Germinal center (tissue), 1 donor: Measurements from ENCODE around the gene TMEM109.

Source experiments
- DNase-seq: peaks from one replicate; pipeline ENCODE4 v3.0.0; 2012; ENCODE audit warnings: mixed read lengths, low spot score

Gene TMEM109

GRCh38 chr11:60913793-60914632, at the start of gene TMEM109:
Gene TMEM109 (plus strand): TSS chr11:60914158. CDS start chr11:60919694, 5,536 bp downstream.
- peak; percentile 93 for DNase-seq

DNA sequence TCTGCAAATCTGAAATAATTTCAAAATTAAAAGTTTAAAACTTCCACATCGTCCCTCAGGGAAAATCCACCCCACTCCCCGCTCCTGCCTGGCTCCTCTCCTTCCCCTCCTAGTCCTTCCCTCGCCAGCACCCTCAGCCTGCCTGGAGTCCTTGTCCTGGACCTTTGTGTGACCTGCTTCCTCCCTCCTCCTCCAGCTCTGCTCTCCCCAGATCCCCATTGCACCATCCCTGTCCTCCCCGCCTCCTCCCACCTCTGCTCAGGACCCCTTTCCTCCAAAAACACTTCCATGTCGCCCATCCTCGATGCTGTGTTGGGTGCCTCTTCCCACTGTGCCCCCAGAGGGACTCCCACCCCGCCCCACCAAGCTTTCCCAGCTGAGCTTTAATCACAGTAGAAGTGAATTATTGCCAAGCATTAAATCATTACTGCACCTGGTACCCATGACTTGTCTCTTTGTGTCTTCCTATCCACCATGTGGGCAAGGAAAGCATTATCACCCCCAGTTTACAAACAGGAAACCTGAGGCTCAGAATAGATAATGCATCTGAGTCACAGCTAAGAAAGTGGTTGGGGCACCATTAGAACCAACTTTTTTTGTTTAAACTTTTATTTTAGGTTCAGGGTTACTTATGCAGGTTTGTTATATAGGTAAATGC, 49.0 kb upstream of the TMEM109 start:
- DNase-seq, result no peak

DNA sequence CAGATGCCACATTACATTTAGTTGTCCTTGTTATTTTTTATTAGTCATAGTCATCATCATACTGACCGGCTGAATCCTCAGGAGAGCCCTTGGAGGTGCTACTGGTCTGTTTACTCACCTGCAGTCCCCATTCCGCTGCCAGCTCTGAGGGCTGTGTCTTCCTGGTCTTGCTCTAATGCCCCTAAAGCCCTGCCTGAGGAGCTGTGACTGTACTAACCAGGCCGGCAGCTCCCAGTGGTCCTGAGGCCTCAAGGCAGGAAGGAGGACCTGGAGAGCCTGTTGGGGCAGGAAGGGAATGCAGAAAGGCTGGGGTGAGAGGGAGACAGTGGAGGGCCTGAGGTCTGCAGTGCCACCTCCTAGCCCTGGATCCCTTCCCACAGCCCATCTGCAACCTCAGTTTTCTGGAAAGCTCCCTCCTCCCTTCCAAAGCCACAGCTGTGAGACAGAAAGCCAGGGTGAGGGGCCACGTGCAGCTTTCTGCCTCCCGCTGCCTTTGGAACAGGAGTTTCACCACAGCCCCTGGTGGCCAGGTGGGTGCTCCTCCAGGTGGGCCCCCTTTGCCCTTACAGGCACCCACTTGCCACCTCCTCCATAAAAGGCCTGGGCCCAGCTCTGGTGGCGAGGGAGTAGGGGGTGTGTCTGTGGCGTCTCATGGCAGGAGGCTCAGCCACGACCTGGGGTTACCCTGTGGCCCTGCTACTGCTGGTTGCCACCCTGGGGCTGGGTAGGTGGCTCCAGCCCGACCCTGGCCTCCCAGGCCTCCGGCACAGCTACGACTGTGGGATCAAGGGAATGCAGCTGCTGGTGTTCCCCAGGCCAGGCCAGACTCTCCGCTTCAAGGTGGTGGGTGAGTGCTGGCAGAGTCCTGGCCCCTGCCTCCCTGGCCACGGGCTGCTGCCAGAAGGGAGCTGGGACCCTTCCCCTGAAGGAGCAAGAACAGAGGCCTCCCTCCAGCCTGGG, 46.8 kb upstream of the TMEM109 start, which contains the start of gene ZP1:
Gene ZP1 (plus strand): TSS at position 632 of the 960 bp plus-strand sequence. CDS start 20 bp downstream, at position 652.
- no peak for DNase-seq

DNA sequence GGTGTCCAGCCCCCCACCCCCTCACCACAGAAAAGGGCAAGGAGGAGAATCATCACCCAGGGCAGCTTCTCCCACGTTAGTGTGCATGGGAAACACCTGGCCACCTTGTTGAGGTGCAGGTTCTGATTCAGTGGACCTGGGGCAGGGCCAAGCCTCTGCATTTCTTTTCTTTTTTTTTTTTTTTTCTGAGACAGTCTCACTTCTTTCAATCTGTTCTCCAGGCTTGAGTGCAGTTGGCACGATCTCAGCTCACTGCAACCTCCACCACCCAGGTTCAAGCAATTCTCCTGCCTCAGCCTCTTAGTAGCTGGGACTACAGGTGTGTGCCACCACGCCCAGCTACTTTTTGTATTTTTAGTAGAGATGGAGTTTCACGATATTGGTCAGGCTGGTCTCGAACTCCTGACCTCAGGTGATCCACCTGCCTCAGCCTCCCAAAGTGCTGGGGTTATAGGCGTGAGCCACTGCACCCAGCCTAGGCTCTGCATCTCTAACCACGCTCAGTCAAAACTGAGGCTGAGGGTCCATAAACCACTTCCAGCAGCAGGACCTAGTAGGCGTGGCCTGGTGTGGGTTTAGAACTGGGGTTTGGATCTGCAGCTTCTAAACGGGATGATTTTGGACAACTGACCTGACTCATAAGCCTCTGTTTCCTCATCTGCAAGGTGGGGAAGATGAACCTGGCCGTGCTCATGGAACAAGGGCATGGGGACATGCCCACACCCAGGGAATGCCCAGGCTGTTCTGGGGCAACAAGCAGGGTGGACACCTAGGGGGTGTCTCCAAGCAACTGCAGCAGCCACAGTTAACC, 45.9 kb upstream of the TMEM109 start:
- DNase-seq, result no peak

GRCh38 chr11:60868682-60869450, 45.1 kb upstream of the TMEM109 start:
- no peak for DNase-seq

DNA sequence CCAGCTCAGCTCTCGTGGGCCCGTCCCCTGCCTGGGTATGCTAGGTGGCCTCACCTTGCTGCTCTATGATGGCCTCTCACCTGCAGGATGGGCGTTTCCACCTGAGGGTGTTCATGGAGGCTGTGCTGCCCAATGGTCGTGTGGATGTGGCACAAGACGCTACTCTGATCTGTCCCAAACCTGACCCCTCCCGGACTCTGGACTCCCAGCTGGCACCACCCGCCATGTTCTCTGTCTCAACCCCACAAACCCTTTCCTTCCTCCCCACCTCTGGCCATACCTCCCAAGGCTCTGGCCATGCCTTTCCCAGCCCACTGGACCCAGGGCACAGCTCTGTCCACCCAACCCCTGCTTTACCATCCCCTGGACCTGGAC, 44.5 kb upstream of the TMEM109 start:
- DNase-seq, result no peak

GRCh38 chr11:60870276-60870675, 43.7 kb upstream of the TMEM109 start:
- no peak for DNase-seq

GRCh38 chr11:60870733-60871377, 43.1 kb upstream of the TMEM109 start:
- DNase-seq, result no peak

DNA sequence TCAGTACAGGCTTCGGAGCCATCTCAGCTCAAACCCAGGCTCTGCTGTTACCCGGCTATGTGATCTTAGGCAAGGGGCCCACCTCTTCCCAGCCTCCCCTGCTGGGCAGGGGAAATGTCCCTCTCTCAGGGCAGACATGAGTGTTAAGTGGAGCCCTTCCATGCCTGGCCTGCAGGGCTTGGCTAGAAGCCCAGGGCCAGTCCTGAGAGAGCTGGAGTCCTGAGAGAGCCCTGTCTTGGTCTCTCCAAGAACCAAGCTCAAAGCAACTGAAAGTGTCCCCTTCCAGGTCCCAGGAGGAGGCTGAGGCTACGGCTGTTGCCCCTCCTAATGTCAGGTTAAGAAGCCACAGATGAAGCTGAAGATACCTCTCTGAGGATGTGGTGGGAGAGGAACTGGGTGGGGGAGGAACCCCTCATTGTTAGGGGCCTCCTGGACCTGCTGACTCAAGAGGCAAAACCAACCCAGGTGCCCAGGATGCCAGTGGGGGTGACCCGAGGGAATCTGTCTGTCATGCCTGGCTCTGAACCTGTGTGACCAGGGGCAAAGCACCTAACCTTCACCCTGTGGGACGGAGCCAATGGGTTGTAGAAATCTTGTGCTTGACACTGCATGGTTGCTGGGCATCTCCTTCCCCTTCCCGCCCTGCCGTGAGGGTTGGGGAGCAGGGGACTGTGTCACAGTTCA, 42.4 kb upstream of the TMEM109 start:
- DNase-seq, result no peak

GRCh38 chr11:60872124-60872960, 41.6 kb upstream of the TMEM109 start:
- DNase-seq, result no peak

DNA sequence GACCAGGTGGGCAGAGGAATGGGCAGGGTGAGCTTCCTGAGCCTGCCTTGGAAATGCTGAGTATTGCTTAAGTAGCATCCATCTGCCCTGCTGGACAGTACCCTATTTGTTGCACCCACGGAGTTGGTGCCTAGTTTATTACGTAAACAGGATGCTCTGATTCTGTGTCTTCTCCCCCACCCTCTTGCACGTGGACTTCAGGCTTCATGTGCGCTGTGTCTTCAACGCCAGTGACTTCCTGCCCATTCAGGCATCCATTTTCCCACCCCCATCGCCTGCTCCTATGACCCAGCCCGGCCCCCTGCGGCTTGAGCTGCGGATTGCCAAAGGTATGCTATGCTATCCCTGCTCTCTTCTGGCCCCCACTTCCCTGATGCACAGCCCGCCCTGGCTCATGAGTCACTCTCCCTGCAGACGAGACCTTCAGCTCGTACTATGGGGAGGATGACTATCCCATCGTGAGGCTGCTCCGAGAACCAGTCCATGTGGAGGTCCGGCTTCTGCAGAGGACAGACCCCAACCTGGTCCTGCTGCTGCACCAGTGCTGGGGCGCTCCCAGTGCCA, 40.9 kb upstream of the TMEM109 start:
- DNase-seq, result no peak

- no peak for DNase-seq
These were observed 40.4 kb upstream of the TMEM109 start for GRCh38 chr11:60873533-60873932.

- no peak for DNase-seq
These were observed 39.3 kb upstream of the TMEM109 start for GRCh38 chr11:60874421-60875365.

DNA sequence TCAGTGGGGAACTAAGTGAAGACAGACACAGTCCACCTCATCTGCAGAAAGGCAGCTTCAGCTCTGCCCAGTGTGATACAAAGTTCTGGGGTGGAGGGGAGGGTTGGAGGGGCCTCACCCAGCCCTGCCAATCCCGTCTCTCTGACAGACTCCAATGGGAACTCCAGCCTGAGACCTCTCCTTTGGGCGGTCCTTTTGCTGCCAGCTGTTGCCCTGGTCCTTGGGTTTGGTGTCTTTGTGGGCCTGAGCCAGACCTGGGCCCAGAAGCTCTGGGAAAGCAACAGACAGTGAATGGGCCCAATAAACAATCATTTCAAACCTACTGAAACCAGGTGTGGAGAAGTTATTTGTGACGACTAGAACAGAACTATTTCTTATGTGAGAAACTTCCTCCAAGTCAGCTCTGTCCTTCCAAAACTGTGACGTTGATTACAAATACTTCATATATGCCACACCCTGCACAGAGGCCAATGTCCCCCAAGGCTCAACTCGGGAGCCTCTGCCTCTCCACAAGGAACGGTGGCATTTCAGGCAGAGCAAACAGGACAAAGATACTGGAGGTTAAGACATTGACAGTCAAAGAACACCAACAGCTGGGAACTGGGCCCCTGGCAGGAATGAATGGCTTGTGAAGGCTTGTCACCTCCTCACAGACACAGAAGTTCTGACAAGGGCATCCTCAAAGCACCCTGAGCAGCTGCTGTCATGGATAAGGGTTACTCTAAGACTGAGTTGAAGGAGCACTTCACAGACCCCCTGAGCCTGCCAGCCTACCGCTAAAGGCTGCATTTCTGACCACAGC, 38.4 kb upstream of the TMEM109 start:
- no peak for DNase-seq

GRCh38 chr11:60876168-60876485, 37.8 kb upstream of the TMEM109 start:
- no peak for DNase-seq
